Measurements from ENCODE around the gene SHC3.

The SHC3 gene

GRCh38 chr9:89185980-89186379, 7.4 kb upstream of the SHC3 start:
- no peak for DNase-seq

DNA sequence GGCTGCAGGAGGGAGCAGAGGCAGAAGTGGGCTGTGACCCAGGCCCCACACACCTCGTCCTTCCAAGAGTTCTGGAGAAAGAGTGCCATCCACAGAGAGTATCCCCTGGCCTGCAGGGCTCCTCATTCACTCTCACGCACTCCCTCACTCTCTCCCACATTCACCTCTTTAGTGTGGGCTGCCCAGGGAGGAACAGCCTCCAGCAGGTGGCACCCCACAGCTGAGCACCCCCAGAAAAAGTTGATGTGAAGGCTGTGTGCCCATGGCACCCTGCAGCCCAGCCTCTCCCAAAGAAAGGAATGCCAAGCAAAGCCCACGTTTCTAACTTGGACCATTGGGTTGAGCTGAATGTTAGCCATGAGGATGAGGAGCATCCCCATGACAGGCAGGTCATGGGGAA, 4.5 kb upstream of the SHC3 start:
- no peak for DNase-seq

DNA sequence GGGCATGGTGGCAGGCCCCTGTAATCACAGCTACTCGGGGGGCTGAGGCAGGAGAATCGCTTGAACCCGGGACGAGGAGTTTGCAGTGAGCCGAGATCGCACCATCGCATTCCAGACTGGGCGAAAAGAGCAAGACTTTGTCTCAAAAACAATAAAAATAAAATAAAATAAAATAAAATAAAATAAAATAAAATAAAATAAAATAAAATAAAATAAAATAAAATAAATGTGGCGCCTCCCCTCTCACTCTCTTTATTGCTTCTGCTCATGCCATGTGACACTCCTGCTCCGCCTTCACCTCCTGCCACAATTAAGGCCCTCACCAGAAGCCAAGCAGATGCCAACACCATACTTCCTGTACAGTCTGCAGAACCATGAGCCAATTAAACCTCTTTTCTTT, 3.8 kb upstream of the SHC3 start:
- DNase-seq: no peak

GRCh38 chr9:89179895-89180734, 1.5 kb upstream of the SHC3 start:
- peak; percentile 79 for DNase-seq

DNA sequence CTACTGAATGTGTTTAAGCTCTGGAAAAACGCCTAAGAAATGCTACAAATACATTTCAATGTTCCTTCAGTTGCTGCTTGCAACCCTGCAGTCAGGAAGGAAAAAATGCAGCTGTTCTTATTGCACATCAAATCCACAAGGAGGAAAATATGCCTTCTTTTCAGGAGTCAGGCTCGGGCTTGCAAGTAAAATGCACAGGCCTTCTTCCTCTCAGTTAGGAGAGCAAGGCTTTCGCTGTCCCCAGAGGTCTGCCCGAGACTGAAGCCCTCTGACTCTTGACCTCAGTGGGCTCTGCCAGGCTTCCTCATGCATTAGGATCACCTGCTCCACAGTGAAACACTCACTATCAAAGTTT, 899 bp upstream of the SHC3 start:
- no peak for DNase-seq

DNA sequence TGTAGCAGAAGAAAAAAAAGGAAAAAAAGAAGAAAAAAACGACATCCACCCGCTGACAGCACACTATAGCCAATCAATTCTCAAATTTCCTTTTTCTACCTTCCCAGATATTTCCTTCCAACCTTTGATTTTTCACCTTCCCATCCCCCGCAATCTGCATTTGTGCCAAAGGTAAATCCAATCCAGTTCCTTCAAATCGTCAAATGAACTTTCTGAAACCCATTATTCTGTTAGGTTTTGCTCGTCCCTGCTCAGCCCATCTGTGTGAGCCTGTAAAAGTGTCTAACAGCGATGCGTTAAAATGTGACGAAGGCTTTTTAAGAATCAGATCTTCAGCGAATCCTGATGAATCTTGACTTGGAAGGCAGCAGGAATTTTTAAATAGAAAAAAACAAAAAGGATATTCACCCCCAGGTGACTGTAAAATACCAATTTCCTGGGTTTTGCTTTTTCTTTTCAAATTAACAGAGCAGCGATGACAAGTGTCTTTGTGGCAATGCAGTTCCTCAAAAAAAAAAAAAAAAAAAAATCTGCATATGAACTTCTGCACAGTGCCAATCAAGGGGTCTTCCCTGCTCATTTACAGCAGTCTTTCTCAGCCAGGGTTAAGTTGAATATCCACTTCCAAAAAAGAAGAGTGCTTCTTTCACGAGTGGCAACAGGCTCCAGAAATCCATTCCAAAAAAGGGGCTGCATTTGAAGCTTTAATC, 367 bp upstream of the SHC3 start:
- no peak for DNase-seq

DNA sequence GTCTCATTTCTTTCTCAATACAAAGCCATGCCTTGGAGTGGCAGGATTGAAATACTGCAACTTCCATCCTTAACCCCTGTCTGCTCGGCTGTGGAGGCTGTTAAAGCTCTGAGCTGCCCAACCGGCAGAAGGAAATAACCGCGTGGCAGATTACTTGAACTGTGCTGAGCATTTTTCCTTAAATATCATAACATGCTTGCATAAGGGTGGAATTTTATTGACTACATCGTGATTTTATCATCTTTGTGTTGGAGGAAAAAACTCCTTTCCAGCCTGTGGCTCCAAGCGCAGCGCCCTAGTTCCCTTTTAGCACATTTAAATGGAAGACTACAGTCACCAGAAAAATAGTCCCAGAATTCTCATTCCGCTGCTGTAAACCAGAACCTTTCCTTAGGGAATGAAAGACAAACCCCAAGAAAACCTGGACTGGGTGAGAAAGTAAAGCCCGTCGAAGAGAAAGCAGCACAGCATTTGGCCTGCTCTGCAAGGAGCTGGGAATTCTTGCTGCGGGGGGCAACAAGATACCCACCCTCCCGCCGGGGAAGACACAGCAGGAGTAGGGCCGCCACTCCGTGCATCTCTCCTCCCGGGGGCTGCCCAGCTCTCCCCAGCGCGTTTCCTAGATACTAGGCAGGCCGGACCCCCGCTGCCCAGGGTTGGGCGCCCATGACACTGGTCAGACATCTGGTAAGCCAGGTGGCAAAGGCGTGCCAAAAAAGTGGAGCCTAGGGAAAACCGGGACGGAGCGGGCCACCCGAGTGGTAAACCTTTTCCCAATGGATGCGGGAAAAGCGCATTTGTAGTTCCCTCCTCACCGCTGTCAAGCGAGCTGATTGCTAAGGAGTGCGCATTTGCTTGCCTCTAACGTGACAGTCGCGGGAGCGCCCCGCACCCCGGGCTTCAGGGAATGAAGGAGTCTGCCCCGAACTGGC, 1.3 kb downstream of the SHC3 start:
- no peak for DNase-seq

DNA sequence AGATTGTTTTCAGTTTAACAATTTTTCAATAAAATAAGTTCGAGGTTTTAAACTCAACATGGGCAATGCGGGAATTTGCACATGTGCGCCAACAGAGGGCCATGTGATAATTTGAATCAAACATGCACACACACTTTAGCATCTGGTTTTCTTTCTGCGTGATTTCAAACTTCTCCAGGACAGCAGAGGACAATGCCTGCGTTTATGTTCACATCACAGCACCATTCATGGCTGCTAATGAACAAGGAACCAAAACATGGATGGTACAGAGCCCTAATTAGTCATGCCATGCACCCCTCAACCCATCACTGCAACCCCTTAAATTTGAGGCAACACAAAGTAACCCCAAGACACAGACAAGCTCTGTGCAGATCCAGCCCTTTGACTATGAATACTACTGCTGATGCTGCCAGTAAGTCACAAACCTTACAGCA, 2.8 kb downstream of the SHC3 start:
- no peak for DNase-seq

- no peak for DNase-seq
These were observed 4.3 kb downstream of the SHC3 start for GRCh38 chr9:89174291-89174690.

- DNase-seq: no peak
These were observed 5.5 kb downstream of the SHC3 start for GRCh38 chr9:89173072-89173471.

GRCh38 chr9:89172398-89172797, 6.2 kb downstream of the SHC3 start:
- no peak for DNase-seq

DNA sequence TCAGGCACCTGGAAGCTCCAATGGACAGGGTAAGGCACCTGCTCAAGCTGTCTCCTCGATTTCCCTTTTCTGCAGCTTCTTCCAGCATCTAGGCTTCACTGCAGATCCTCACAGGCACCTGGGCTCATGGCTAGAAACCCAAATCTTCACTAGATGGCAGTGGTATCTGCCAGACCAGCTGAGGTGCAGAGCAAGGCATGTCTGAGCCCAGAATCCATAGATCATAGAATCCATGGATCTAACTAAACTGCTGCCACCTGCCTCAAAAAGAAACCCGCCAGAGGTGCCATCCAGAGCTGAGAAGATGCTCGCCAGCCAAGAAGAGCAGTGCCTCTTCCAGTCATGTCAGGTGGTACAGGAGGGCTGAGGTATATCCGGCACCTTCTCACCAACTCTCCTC, 6.9 kb downstream of the SHC3 start:
- no peak for DNase-seq

DNA sequence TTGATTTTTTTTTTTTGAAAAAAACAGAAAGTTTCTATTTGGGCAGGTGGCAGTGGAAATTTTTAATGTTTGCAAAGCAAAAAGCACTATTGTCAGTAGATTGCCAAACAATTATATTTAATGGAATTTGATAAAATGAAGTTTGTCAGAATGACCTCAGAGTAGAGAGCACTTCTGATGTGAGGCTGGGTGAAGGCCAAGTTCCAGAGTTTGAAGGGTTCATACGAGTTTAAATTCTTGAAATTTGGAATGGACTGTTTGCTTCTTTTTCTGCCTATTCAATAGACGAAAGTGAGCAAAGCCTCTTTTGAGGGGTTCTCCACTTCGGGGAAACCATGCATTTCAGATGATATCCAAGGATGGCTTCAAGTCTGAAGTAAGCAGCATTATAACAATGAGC, 7.4 kb downstream of the SHC3 start:
- DNase-seq: no peak

DNA sequence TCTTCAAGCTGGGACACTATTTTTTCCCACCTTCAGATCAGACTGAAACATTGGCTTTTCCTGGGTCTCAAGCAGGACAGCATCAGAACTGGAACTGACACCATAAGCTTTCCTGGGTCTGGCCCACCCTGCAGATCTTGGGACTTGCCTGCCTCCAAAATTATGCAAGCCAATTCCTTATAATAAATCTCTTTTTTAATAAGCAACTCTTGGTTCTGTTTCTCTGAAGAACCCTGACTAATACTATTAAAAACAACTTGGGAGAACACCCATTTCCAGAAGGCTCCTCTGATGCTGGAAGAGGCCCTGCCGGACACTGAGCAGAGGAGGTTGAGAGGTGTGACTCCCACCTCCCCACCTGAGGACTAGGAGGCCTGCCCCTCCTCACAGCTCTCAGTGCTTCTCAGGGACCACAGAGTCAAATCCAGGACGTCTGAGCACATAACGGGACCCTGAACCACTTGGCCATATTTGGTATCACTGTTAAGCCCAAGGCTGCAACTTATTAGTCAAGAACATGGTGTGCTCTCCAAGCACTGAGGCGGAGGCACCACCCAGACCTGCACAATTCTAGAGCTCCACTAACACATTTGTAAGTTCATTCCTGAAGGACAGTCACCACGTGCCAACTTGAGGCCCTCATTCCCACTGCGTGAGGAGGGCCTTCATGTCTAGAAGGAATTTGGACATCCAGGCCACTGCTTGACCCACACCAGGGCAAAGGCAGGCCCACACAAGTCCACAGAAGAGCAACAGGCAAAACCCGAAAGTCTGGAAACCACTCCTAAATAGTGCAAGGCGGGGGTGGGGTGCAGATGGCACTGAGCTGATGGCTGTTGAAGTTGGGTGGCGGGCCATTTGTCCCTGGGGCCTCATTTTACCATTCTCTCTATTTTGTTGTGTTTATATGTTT, 9.5 kb downstream of the SHC3 start:
- no peak for DNase-seq

DNA sequence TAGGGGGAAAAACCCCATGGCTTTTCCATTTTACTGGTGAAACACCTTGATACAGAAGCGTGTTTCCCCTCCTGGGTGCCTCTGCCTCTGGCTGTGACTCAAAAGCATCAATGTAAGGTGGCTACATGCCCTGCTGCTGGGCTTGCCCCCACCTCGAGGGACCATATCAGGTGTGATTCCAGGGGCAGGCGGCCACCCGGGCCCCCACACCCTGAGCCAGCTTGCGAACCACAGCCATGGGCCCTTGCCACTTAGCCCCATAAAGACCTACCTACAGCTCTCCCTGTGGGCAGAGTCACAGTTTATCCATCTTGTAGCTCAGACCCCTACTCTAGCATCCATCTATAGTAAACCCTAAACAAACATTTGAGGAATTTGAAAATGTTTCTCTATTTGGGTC, 10.8 kb downstream of the SHC3 start:
- no peak for DNase-seq

GRCh38 chr9:89166852-89167251, 11.8 kb downstream of the SHC3 start:
- no peak for DNase-seq

DNA sequence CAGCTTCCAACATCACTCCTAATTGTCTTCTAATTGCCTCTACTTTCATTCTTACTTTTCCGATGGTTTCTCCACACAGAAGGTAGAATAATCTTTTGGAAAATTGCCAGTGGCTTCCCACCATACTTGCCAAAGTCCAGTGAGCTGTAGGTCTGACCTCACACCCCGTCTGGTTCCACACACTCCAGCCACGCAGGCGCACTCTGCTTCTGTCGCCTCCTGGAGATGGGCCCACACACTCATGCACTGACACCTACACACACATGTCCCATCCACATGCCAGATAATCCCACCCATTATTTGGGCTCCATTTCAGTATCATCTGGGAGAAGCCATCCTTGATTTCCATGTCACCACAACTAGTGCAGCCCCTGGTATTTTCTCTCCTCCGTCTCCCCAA, 12.7 kb downstream of the SHC3 start:
- DNase-seq: no peak

DNA sequence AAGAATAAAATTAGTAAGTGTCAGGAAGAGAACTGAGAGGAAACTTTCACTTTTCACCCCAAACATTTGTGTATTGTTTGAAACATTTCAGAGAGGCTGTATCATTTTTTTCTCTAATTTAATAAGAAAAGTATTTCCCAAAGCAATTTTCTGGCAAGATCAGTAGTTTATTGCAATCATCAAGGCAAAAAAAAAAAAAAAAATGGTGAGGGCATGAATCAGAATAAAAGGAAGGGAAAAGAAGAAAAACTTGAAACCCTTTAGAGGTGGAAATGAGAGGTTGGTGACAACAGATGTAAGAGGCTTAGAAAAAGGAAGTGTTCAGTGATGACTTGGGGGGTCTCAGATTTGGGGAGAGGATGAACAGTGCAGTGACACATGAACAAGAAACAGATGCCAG, 13.3 kb downstream of the SHC3 start:
- DNase-seq: no peak

DNA sequence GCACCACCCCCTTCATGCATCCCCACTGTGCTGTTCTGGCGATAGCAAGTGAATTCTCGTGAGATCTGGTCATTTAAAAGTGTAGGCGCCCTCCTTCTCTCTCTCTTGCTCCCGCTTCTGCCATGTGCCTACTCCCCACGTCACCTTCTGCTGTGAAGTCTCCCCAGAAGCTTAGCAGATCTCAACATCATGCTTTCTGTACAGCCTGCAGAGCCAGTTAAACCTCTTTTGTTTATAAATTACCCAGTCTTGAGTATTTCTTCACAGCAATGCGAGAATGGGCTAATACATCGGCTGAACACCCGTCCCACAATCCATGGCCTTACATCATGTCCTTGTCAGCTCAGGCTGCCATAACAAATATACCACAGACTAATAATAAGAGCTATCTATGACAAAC, 17.4 kb downstream of the SHC3 start:
- DNase-seq: no peak

GRCh38 chr9:89160806-89161205, 17.8 kb downstream of the SHC3 start:
- no peak for DNase-seq

- DNase-seq: peak; percentile 74
These were observed 23.8 kb downstream of the SHC3 start for GRCh38 chr9:89154651-89155336.

DNA sequence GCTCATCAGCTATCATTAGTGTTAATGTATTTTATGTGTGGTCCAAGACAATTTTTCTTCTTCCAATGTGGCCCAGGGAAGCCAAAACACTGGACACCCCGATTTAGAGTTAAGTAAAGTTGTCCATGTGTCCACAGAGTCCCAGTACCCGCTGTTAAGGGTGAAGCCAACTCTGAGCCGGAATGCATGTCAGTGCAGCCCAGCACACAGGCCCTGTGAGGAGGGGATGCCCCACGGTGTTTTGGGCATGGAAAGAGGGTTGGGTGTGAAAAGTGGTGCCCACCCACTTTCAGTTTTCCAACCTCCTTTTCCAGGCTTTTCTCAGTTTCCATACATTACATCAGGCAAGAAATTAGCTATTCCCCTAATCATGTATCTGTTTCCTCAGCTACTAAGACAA, 24.4 kb downstream of the SHC3 start:
- no peak for DNase-seq
